Esophagus muscularis mucosa (tissue), 4 donors: ENCODE data around the gene FAM124A.
A peak's percentile ranks its signal among the peaks of the same experiment; 100 is the strongest.

ENCODE experiments used
- EP300 ChIP-seq: sonication (generic); formaldehyde crosslinking; IDR thresholded peaks from one replicate; pipeline ENCODE4 v1.6.1; 2017; ENCODE audit warnings: antibody characterized with exemption
- POLR2AphosphoS5 ChIP-seq, 2 donors: sonication (generic); formaldehyde crosslinking; IDR thresholded peaks; one replicate each; pipeline ENCODE4 v1.6.1; 2017; ENCODE audit warnings: antibody characterized with exemption in 2 of 2
- TF ChIP-seq, protein P1 (sequence below), 3 experiments: fragments of 200-600 bp in 2 of 3; fragments of 450-650 bp in 1 of 3; sonication (generic) in 2 of 3; IDR thresholded peaks; one replicate each; pipeline ENCODE4 v1.5.1; 2017 to 2019; ENCODE audit warnings: antibody characterized with exemption in 3 of 3, mild to moderate bottlenecking in 2 of 3, moderate library complexity in 1 of 3

DNA sequence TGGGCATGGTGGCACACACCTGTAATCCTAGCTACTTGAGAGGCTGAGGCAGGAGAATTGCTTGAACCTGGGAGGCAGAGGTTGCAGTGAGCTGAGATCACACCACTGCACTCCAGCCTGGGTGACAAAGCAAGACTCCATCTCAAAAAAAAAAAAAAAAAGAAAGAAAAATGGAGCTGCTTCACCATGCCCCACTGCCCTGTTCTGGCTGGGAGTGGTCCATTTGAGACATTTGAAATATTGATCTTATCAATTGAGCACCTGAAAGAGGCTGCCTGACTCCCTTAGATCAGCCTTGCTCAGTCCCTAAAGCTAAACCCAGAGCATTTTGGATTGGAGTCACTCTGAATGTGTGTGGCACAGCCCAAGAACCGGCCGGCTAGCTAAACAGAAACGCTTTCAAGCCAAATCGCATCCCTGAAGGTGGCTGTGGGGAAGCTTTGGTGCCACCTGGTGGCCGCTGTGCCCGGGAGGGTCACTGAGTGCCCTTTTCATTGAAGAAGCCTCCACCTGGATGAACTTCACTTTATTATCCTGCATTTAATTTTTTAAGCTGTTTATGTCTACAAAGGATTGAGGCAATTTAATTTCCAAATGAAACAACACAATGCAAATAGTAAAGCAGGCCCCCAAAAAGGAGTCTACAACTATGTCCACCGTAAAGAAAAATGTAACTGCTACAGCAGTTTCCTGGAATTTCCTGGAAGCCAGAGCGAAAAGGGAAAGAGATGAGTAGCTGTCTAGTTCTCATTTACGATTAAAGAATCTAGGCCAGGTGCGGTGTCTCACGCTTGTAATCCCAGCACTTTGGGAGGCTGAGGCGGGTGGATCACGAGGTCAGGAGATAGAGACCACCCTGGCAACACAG lies 64.2 kb downstream of the FAM124A start:
- TF ChIP-seq, protein P1, sequence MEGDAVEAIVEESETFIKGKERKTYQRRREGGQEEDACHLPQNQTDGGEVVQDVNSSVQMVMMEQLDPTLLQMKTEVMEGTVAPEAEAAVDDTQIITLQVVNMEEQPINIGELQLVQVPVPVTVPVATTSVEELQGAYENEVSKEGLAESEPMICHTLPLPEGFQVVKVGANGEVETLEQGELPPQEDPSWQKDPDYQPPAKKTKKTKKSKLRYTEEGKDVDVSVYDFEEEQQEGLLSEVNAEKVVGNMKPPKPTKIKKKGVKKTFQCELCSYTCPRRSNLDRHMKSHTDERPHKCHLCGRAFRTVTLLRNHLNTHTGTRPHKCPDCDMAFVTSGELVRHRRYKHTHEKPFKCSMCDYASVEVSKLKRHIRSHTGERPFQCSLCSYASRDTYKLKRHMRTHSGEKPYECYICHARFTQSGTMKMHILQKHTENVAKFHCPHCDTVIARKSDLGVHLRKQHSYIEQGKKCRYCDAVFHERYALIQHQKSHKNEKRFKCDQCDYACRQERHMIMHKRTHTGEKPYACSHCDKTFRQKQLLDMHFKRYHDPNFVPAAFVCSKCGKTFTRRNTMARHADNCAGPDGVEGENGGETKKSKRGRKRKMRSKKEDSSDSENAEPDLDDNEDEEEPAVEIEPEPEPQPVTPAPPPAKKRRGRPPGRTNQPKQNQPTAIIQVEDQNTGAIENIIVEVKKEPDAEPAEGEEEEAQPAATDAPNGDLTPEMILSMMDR (IDR thresholded peaks at IDR 0.05): peak; percentile 88 to 94 (median 91)
- TF ChIP-seq EP300: no peak
- TF ChIP-seq POLR2AphosphoS5 (IDR thresholded peaks at IDR 0.05): peak; percentile 44 to 55
